Neural cell (in vitro differentiated cells): Measurements from ENCODE around the gene CACNA1A. TPM values are rescaled to one million over a fixed set of nuclear protein-coding genes. Genes with fewer than 3 reads are reported as not detected.

Experiments used
- H2AFZ ChIP-seq: fragments of 200-600, 300-800 bp; sonication (generic), shearing (Covaris generic); 2 replicates; pipeline ENCODE4 v1.6.0; 2014; ENCODE audit warnings: low read depth, mild to moderate bottlenecking, antibody characterized with exemption, low read length, moderate library complexity
- H3F3A ChIP-seq: fragments of 200-600 bp; shearing (Covaris generic); 2 replicates; pipeline ENCODE4 v1.6.1; 2016; ENCODE audit warnings: mild to moderate bottlenecking, moderate library complexity, mixed read lengths, antibody characterized with exemption, low read length; ENCODE audit not compliant: insufficient read depth, poor library complexity, severe bottlenecking
- H3K27ac ChIP-seq: fragments of 200-600, 300-800 bp; sonication (generic), shearing (Covaris generic); 2 replicates; pipeline ENCODE4 v1.5.1; 2014; ENCODE audit warnings: mild to moderate bottlenecking, low read length, moderate library complexity
- H3K27me3 ChIP-seq: fragments of 300-800, 200-600 bp; sonication (generic), shearing (Covaris generic); 2 replicates; pipeline ENCODE4 v1.6.0; 2014; ENCODE audit warnings: mild to moderate bottlenecking, low read depth, low read length, moderate library complexity; ENCODE audit not compliant: insufficient read depth
- H3K36me3 ChIP-seq: fragments of 300-800, 200-600 bp; sonication (generic), shearing (Covaris generic); 2 replicates; pipeline ENCODE4 v1.5.1; 2014; ENCODE audit warnings: mild to moderate bottlenecking, antibody characterized with exemption, low read length, moderate library complexity; ENCODE audit not compliant: insufficient read depth
- H3K4me2 ChIP-seq: fragments of 300-800, 200-600 bp; sonication (generic), shearing (Covaris generic); 2 replicates; pipeline ENCODE4 v1.6.0; 2014; ENCODE audit warnings: mild to moderate bottlenecking, low read length
- H3K4me3 ChIP-seq: fragments of 300-800, 200-600 bp; sonication (generic), shearing (Covaris generic); 2 replicates; pipeline ENCODE4 v1.5.1; 2014; ENCODE audit warnings: mild to moderate bottlenecking, low read length, moderate library complexity
- H3K79me2 ChIP-seq: fragments of 200-600 bp; shearing (Covaris generic); replicated peaks from 2 replicates; pipeline ENCODE4 v1.6.0; 2014; ENCODE audit warnings: mild to moderate bottlenecking, low read length, moderate library complexity; ENCODE audit not compliant: insufficient read depth
- H3K9ac ChIP-seq: fragments of 300-800, 200-600 bp; sonication (generic), shearing (Covaris generic); 2 replicates; pipeline ENCODE4 v1.6.1; 2016; ENCODE audit warnings: mild to moderate bottlenecking, low read length, mixed read lengths
- H3K9me2 ChIP-seq: fragments of 200-600 bp; shearing (Covaris generic); 2 replicates; pipeline ENCODE4 v1.6.1; 2016; ENCODE audit warnings: mild to moderate bottlenecking, low read length, mixed read lengths; ENCODE audit not compliant: insufficient read depth
- H3K9me3 ChIP-seq: fragments of 200-600, 300-800 bp; sonication (generic), shearing (Covaris generic); 2 replicates; pipeline ENCODE4 v1.6.1; 2016; ENCODE audit warnings: mild to moderate bottlenecking, mixed run types, low read length, moderate library complexity, mixed read lengths
- H4K20me1 ChIP-seq: fragments of 200-600 bp; shearing (Covaris generic); 2 replicates; pipeline ENCODE4 v1.6.1; 2016; ENCODE audit warnings: mild to moderate bottlenecking, mixed run types; ENCODE audit not compliant: insufficient read depth
- EP300 ChIP-seq: fragments of 450-650 bp; conservative IDR thresholded peaks from 2 replicates; pipeline ENCODE4 v1.6.1; 2014; ENCODE audit warnings: antibody characterized with exemption, mild to moderate bottlenecking, moderate library complexity; ENCODE audit not compliant: poor library complexity, severe bottlenecking
- EZH2 ChIP-seq: fragments of 200-600, 300-800 bp; shearing (Covaris generic), sonication (generic); IDR thresholded peaks from 2 replicates; pipeline ENCODE4 v1.6.1; 2014; ENCODE audit warnings: antibody characterized with exemption, low read length, borderline replicate concordance, mild to moderate bottlenecking; ENCODE audit not compliant: insufficient read depth, poor library complexity, severe bottlenecking
- MXI1 ChIP-seq: fragments of 450-650 bp; conservative IDR thresholded peaks from 2 replicates; pipeline ENCODE4 v1.6.1; 2014; ENCODE audit warnings: antibody characterized with exemption, mild to moderate bottlenecking; ENCODE audit not compliant: poor library complexity, severe bottlenecking
- POLR2AphosphoS5 ChIP-seq: IDR thresholded peaks from 2 replicates; pipeline ENCODE4 v1.6.1; 2012
- RAD21 ChIP-seq: fragments of 450-650 bp; conservative IDR thresholded peaks from 2 replicates; pipeline ENCODE4 v1.6.1; 2014; ENCODE audit warnings: antibody characterized with exemption, mild to moderate bottlenecking, moderate library complexity
- SMC3 ChIP-seq: fragments of 450-650 bp; conservative IDR thresholded peaks from 2 replicates; pipeline ENCODE4 v1.6.1; 2014; ENCODE audit warnings: antibody characterized with exemption, mild to moderate bottlenecking, moderate library complexity; ENCODE audit not compliant: poor library complexity
- TAF1 ChIP-seq: IDR thresholded peaks from 2 replicates; pipeline ENCODE4 v1.6.1; 2012; ENCODE audit warnings: low read depth
- polyA plus RNA-seq: library from polyadenylated mRNA; depleted of rRNA; stranded (reverse); fragments of >200 nt; gene quantifications from 2 replicates; pipeline ENCODE4 v1.2.3, GENCODE V29; 2014
- TF ChIP-seq, protein P1 (sequence below): fragments of 450-650 bp; IDR thresholded peaks from 2 replicates; pipeline ENCODE4 v1.5.1; 2014; ENCODE audit warnings: antibody characterized with exemption, mild to moderate bottlenecking, moderate library complexity; ENCODE audit not compliant: poor library complexity, severe bottlenecking
- TF ChIP-seq, protein P2 (sequence below): IDR thresholded peaks from 2 replicates; pipeline ENCODE4 v1.6.1; 2012; ENCODE audit warnings: borderline replicate concordance

CACNA1A gene
- polyA plus RNA-seq, 1 donor from 2014 or later = 6.9 TPM

DNA sequence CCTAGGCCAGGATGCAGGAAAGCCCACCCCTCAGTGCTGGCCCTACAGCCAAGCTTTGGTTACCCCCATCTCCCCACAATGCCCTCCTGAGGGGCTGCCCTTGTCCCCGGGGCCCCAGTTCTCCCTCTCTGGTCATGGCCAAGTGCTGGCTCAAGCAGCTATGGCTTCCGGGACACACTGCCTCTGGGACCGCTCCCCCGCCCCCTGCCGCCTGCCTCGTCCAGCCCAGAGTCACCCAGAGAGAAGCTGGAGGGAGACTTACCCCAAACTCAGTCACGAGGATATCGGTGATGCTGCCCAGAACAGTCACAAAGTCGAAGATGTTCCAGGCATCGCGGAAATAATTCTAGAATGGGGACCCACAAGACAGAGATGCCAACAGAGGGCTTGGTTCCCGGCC is 261.4 kb downstream of the CACNA1A start:
- no peak for TF ChIP-seq EP300
- TF ChIP-seq RAD21 = no peak
- TF ChIP-seq MXI1 = no peak
- no peak for TF ChIP-seq SMC3
- TF ChIP-seq POLR2AphosphoS5 = no peak
- TF ChIP-seq, protein P1, sequence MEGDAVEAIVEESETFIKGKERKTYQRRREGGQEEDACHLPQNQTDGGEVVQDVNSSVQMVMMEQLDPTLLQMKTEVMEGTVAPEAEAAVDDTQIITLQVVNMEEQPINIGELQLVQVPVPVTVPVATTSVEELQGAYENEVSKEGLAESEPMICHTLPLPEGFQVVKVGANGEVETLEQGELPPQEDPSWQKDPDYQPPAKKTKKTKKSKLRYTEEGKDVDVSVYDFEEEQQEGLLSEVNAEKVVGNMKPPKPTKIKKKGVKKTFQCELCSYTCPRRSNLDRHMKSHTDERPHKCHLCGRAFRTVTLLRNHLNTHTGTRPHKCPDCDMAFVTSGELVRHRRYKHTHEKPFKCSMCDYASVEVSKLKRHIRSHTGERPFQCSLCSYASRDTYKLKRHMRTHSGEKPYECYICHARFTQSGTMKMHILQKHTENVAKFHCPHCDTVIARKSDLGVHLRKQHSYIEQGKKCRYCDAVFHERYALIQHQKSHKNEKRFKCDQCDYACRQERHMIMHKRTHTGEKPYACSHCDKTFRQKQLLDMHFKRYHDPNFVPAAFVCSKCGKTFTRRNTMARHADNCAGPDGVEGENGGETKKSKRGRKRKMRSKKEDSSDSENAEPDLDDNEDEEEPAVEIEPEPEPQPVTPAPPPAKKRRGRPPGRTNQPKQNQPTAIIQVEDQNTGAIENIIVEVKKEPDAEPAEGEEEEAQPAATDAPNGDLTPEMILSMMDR = no peak
- TF ChIP-seq EZH2 = no peak
- TF ChIP-seq, protein P2, sequence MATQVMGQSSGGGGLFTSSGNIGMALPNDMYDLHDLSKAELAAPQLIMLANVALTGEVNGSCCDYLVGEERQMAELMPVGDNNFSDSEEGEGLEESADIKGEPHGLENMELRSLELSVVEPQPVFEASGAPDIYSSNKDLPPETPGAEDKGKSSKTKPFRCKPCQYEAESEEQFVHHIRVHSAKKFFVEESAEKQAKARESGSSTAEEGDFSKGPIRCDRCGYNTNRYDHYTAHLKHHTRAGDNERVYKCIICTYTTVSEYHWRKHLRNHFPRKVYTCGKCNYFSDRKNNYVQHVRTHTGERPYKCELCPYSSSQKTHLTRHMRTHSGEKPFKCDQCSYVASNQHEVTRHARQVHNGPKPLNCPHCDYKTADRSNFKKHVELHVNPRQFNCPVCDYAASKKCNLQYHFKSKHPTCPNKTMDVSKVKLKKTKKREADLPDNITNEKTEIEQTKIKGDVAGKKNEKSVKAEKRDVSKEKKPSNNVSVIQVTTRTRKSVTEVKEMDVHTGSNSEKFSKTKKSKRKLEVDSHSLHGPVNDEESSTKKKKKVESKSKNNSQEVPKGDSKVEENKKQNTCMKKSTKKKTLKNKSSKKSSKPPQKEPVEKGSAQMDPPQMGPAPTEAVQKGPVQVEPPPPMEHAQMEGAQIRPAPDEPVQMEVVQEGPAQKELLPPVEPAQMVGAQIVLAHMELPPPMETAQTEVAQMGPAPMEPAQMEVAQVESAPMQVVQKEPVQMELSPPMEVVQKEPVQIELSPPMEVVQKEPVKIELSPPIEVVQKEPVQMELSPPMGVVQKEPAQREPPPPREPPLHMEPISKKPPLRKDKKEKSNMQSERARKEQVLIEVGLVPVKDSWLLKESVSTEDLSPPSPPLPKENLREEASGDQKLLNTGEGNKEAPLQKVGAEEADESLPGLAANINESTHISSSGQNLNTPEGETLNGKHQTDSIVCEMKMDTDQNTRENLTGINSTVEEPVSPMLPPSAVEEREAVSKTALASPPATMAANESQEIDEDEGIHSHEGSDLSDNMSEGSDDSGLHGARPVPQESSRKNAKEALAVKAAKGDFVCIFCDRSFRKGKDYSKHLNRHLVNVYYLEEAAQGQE = no peak
- no peak for TF ChIP-seq TAF1
- Histone ChIP-seq H3K36me3 (peaks cover 3% of the 10 kb centered on the region), H3K27ac (no peak overlapping the region)

DNA sequence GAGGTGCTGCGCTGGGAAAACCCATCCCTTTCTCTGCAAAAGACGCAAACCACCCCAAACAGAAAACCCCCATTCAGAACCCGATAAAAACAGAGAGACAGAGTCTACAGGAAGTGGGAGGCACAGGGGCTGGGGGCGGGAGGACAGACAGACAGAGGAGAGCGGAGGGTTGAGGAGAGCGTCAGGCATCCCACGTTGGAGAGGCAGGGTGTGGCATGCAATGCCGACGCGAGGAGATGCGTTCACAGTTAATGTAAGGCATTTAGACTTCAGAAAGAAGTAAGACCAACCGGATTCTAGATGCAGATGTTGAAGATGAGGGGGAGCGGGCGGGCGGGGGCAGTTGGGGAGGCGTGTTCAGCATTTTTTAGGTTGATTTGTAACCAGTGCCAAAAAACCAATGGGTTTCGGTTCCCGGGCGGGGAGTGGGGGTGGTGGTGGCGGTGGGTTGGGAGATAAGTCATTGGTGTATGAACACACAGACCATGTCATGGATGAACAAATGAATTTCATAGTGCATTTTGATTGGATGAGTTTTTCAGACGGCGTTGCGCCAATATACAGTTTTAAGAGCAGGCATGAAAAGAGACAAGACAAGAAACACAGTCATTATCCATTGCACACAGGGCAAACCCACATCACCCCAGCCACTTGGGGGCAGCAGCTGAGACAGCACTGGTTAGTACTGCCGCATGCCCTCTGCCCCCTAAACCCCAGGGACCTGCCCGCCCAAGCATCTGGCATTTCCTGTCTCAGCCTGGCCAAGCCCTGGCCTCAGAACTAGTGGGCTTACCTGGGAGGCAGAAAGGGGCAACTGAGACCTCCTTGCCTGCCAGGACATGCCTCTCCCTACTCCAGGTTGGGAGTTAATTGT is 264.8 kb downstream of the CACNA1A start:
- no peaks in the 10 kb centered on the region for H4K20me1 ChIP-seq
- no peak overlapping the region for H3K27ac ChIP-seq
- no peaks in the 10 kb centered on the region for H3F3A ChIP-seq
- H2AFZ ChIP-seq = no peak overlapping the region
- no peaks in the 10 kb centered on the region for H3K9me3 ChIP-seq
- H3K79me2 ChIP-seq = no peaks in the 10 kb centered on the region
- no peaks in the 10 kb centered on the region for H3K27me3 ChIP-seq
- H3K9me2 ChIP-seq = no peaks in the 10 kb centered on the region
- H3K9ac ChIP-seq = no peak overlapping the region
- no peak overlapping the region for H3K4me2 ChIP-seq
- peaks cover 3% of the 10 kb centered on the region for H3K36me3 ChIP-seq
- H3K4me3 ChIP-seq = no peak overlapping the region
- no peak for TF ChIP-seq TAF1
- TF ChIP-seq MXI1 = no peak
- TF ChIP-seq SMC3 = no peak
- no peak for TF ChIP-seq POLR2AphosphoS5

More for the DNA sequence above, 261.4 kb downstream of the CACNA1A start:
- Histone ChIP-seq H3K4me3 (no peak overlapping the region), H3K9me3 (no peaks in the 10 kb centered on the region), H2AFZ (no peak overlapping the region), H3K9me2 (no peaks in the 10 kb centered on the region), H3K79me2 (no peaks in the 10 kb centered on the region), H4K20me1 (no peaks in the 10 kb centered on the region), H3K4me2 (no peak overlapping the region), H3K9ac (no peak overlapping the region), H3F3A (no peaks in the 10 kb centered on the region), H3K27me3 (no peaks in the 10 kb centered on the region)
